GM19238 (cell line): ENCODE measurements around the gene GXYLT1.
"Not testable (repeated sequence)": the region's sequence is repeated elsewhere in the genome, so short reads cannot be mapped to it uniquely, and the experiment has no call there.

Experiments
- DNase-seq: peaks from one replicate; pipeline ENCODE4 v3.0.0; 2011; ENCODE audit warnings: low spot score; ENCODE audit not compliant: insufficient read length

The GXYLT1 gene

GRCh38 chr12:42145197-42145549 is 499 bp upstream of the GXYLT1 start:
- DNase-seq: no peak

GRCh38 chr12:42144158-42144407 is 591 bp downstream of the GXYLT1 start:
- no peak for DNase-seq

- DNase-seq: no peak
Observed at GRCh38 chr12:42143452-42144157, 1.1 kb downstream of the GXYLT1 start.

- DNase-seq: no peak
Observed at GRCh38 chr12:42141981-42142606, 2.6 kb downstream of the GXYLT1 start.

GRCh38 chr12:42140901-42141300 is 3.8 kb downstream of the GXYLT1 start:
- no peak for DNase-seq

GRCh38 chr12:42135259-42135814 is 9.3 kb downstream of the GXYLT1 start:
- no peak for DNase-seq

- no peak for DNase-seq
Observed at GRCh38 chr12:42130672-42131402, 13.8 kb downstream of the GXYLT1 start.

- no peak for DNase-seq
Observed at GRCh38 chr12:42129595-42130204, 15.0 kb downstream of the GXYLT1 start.

- no peak for DNase-seq
Observed at GRCh38 chr12:42128888-42129287, 15.8 kb downstream of the GXYLT1 start.

- no peak for DNase-seq
Observed at GRCh38 chr12:42128327-42128726, 16.3 kb downstream of the GXYLT1 start.

- no peak for DNase-seq
Observed at GRCh38 chr12:42126963-42127362, 17.7 kb downstream of the GXYLT1 start.

- no peak for DNase-seq
Observed at GRCh38 chr12:42125388-42125767, 19.3 kb downstream of the GXYLT1 start.

GRCh38 chr12:42124764-42125387 is 19.8 kb downstream of the GXYLT1 start:
- no peak for DNase-seq

- DNase-seq: no peak
Observed at GRCh38 chr12:42119085-42119633, 25.5 kb downstream of the GXYLT1 start.

GRCh38 chr12:42118136-42118879 is 26.4 kb downstream of the GXYLT1 start:
- no peak for DNase-seq

GRCh38 chr12:42109031-42109430 is 35.6 kb downstream of the GXYLT1 start:
- DNase-seq: no peak

GRCh38 chr12:42106791-42107190 is 37.9 kb downstream of the GXYLT1 start:
- not testable (repeated sequence) for DNase-seq

- DNase-seq: no peak
Observed at GRCh38 chr12:42104784-42105183, 39.9 kb downstream of the GXYLT1 start.

GRCh38 chr12:42104087-42104486 is 40.6 kb downstream of the GXYLT1 start:
- DNase-seq: no peak

- DNase-seq: no peak
Observed at GRCh38 chr12:42103155-42103554, 41.5 kb downstream of the GXYLT1 start.

GRCh38 chr12:42102720-42103119 is 42.0 kb downstream of the GXYLT1 start:
- DNase-seq: no peak
